Thyroid gland (tissue), 4 donors: ENCODE results near the gene TANC2. TPM values are rescaled to one million over a fixed set of nuclear protein-coding genes. Genes with fewer than 3 reads are reported as not detected.

Experiments
- DNase-seq, 2 donors: peaks; one replicate each; pipeline ENCODE4 v3.0.0-alpha.2; 2019
- H3K27ac ChIP-seq, 3 donors: fragments of 200-600 bp; sonication (generic); 1 replicate in 2 of 3; 2 replicates in 1 of 3; pipeline ENCODE4 v1.5.1; 2016 to 2019; ENCODE audit warnings: mild to moderate bottlenecking in 1 of 3, moderate library complexity in 1 of 3
- H3K27me3 ChIP-seq: fragments of 200-600 bp; sonication (generic); one replicate; pipeline ENCODE4 v1.5.1; 2019
- H3K36me3 ChIP-seq, 2 donors: fragments of 200-600 bp; sonication (generic); one replicate each; pipeline ENCODE4 v1.5.1; 2016 to 2019
- H3K4me1 ChIP-seq, 2 donors: fragments of 200-600 bp; sonication (generic); one replicate each; pipeline ENCODE4 v1.5.1; 2017 to 2019
- H3K4me3 ChIP-seq, 3 donors: fragments of 200-600 bp; sonication (generic); replicated peaks in 1 of 3; 1 replicate in 2 of 3; 2 replicates in 1 of 3; pipeline ENCODE4 v1.5.1; 2016; ENCODE audit warnings: mild to moderate bottlenecking in 1 of 3
- H3K9me3 ChIP-seq: fragments of 200-600 bp; sonication (generic); one replicate; pipeline ENCODE4 v1.5.1; 2017
- CTCF ChIP-seq, 6 experiments: fragments of 200-600 bp in 3 of 6; fragments of 450-650 bp in 3 of 6; sonication (generic) in 3 of 6; IDR thresholded peaks; one replicate each; pipeline ENCODE4 v1.5.1; 2016 to 2019; ENCODE audit warnings: antibody characterized with exemption in 6 of 6, mild to moderate bottlenecking in 2 of 6, inconsistent platforms in 1 of 6, moderate library complexity in 1 of 6
- POLR2A ChIP-seq, 2 donors: fragments of 450-650 bp; IDR thresholded peaks; one replicate each; pipeline ENCODE4 v1.6.1; 2017; ENCODE audit warnings: antibody characterized with exemption in 2 of 2, mild to moderate bottlenecking in 2 of 2, moderate library complexity in 1 of 2
- WGBS, 2 donors: methylation state at CpG; one replicate each; pipeline ENCODE4 v1.1.5; 2017; 5-methylcytosine and 5-hydroxymethylcytosine counted together
- intact Hi-C: fragments of 100-400 bp; cut with DNase I; formaldehyde crosslinking; loops from one replicate; pipeline ENCODE4 v1.15.1; 2023
- total RNA-seq, 4 donors: library from RNA; depleted of rRNA; stranded (reverse); fragments of >200 nt; gene quantifications; one replicate each; pipeline ENCODE4 v1.2.3, GENCODE V29; 2016

The TANC2 gene
- total RNA-seq, 4 donors from 2014 or later, result 15.2 to 22.2 (median 19.6) TPM

GRCh38 chr17:62921817-62922216 is 44.2 kb upstream of the TANC2 start:
- DNase-seq, result no peak

DNA sequence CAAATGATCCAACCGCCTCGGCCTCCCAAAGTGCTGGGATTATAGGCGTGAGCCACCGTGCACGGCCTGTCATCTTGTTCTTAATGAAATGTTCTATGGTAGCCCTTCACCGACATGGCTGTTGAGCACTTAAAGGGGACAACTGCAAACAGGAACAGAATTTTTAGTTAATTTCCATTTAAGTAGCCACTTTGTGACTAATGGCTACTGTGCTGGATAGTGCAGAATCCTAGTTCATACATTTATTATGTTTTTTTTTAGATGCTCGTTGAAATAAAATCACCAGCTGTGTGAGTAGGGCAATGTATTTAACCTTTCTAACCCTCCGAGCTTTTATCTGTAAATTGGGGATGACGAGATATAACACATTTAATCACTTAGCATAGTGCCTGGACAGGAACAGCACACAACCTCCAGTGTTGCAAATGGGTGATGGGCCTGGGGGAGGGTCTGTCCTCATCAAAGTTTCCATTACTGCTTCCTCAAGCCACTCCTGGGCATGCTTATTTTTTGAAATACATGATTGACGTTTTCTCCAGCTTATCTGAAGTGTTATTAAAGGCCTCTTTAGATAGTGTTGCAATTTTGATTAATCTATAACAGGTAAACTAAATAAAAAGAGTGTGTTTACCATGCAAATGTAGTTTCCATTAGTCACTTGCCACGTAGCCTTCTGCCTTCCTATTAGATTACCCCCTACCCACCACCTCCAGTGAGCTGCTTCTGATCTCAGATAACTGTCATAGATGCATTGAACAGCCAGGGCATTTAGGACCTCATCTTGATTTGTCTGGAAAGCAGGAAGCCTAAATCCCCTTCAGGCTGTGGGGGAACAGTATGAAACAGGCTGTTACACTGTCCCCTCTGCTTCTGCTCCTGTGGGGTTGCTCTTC is 42.5 kb upstream of the TANC2 start:
- WGBS, 2 donors, result 88% methylated on average over 11 of the region's 11 CpGs
- Histone ChIP-seq H3K9me3 (no peaks in the 10 kb centered on the region), H3K27me3 (no peaks in the 10 kb centered on the region), H3K4me1 (no peaks in the 10 kb centered on the region), H3K4me3 (no peak overlapping the region), H3K27ac (no peak overlapping the region), H3K36me3 (no peaks in the 10 kb centered on the region)
- no peak for TF ChIP-seq POLR2A (IDR thresholded peaks at IDR 0.05)
- no peak for TF ChIP-seq CTCF (IDR thresholded peaks at IDR 0.05)
- intact Hi-C loops, result no loop called here
- no peak for DNase-seq

More at GRCh38 chr17:62921817-62922216, 44.2 kb upstream of the TANC2 start:
- Histone ChIP-seq H3K9me3 (no peaks in the 10 kb centered on the region), H3K4me3 (no peak overlapping the region), H3K36me3 (no peaks in the 10 kb centered on the region), H3K4me1 (no peaks in the 10 kb centered on the region), H3K27me3 (no peaks in the 10 kb centered on the region), H3K27ac (no peak overlapping the region)
- TF ChIP-seq CTCF (IDR thresholded peaks at IDR 0.05) (no peak), POLR2A (IDR thresholded peaks at IDR 0.05) (no peak)
- intact Hi-C loops, result no loop called here
- 91 to 92% methylated on average over 8 of the region's 8 CpGs for WGBS, 2 donors

- no peaks in the 10 kb centered on the region for H3K9me3 ChIP-seq
- TF ChIP-seq POLR2A (IDR thresholded peaks at IDR 0.05) (no peak), CTCF (IDR thresholded peaks at IDR 0.05) (no peak)
- 78 to 91% methylated on average over 3 of the region's 3 CpGs for WGBS, 2 donors
- H3K36me3 ChIP-seq, result no peaks in the 10 kb centered on the region
- no peak overlapping the region for H3K4me3 ChIP-seq
- H3K27me3 ChIP-seq, result no peaks in the 10 kb centered on the region
- intact Hi-C loops, result no loop called here
- no peak for DNase-seq
- H3K27ac ChIP-seq, result no peak overlapping the region
- H3K4me1 ChIP-seq, result no peaks in the 10 kb centered on the region
These were observed 40.7 kb upstream of the TANC2 start for GRCh38 chr17:62925267-62925836.

- Histone ChIP-seq H3K9me3 (no peaks in the 10 kb centered on the region), H3K27me3 (no peaks in the 10 kb centered on the region), H3K36me3 (no peaks in the 10 kb centered on the region), H3K4me3 (no peak overlapping the region), H3K4me1 (no peaks in the 10 kb centered on the region), H3K27ac (no peak overlapping the region)
- intact Hi-C loops, result no loop called here
- 89 to 92% methylated on average over 6 of the region's 6 CpGs for WGBS, 2 donors
- DNase-seq, result no peak
- TF ChIP-seq POLR2A (IDR thresholded peaks at IDR 0.05) (no peak), CTCF (IDR thresholded peaks at IDR 0.05) (no peak)
These were observed 39.0 kb upstream of the TANC2 start for GRCh38 chr17:62927083-62927482.

- Histone ChIP-seq H3K36me3 (no peaks in the 10 kb centered on the region), H3K4me1 (no peaks in the 10 kb centered on the region), H3K4me3 (no peak overlapping the region), H3K9me3 (no peaks in the 10 kb centered on the region), H3K27ac (no peak overlapping the region), H3K27me3 (no peaks in the 10 kb centered on the region)
- intact Hi-C loops, result no loop called here
- DNase-seq, result no peak
- WGBS, 2 donors, result 92 to 95% methylated on average over 2 of the region's 2 CpGs
- no peak for TF ChIP-seq POLR2A (IDR thresholded peaks at IDR 0.05)
These were observed 36.7 kb upstream of the TANC2 start for GRCh38 chr17:62929320-62929719.
